ENCODE results near the gene NPFFR2.

Gene NPFFR2

GRCh38 chr4:72194046-72194445 lies 162.2 kb downstream of the NPFFR2 start:
- DNase-seq (ENCODE audit: insufficient read length, low spot score) (no peak), FAIRE-seq (no peak)
- TF ChIP-seq CTCF (IDR thresholded peaks at IDR 0.05; ENCODE audit: insufficient read depth, missing control alignments) = no peak

GRCh38 chr4:72194453-72194852 lies 162.7 kb downstream of the NPFFR2 start:
- FAIRE-seq = no peak
- no peak for TF ChIP-seq CTCF (IDR thresholded peaks at IDR 0.05; ENCODE audit: insufficient read depth, missing control alignments)
- DNase-seq (ENCODE audit: insufficient read length, low spot score) = no peak

Measured in D721Med (cell line).